Measurements from ENCODE around the gene SMIM14.

SMIM14 gene

DNA sequence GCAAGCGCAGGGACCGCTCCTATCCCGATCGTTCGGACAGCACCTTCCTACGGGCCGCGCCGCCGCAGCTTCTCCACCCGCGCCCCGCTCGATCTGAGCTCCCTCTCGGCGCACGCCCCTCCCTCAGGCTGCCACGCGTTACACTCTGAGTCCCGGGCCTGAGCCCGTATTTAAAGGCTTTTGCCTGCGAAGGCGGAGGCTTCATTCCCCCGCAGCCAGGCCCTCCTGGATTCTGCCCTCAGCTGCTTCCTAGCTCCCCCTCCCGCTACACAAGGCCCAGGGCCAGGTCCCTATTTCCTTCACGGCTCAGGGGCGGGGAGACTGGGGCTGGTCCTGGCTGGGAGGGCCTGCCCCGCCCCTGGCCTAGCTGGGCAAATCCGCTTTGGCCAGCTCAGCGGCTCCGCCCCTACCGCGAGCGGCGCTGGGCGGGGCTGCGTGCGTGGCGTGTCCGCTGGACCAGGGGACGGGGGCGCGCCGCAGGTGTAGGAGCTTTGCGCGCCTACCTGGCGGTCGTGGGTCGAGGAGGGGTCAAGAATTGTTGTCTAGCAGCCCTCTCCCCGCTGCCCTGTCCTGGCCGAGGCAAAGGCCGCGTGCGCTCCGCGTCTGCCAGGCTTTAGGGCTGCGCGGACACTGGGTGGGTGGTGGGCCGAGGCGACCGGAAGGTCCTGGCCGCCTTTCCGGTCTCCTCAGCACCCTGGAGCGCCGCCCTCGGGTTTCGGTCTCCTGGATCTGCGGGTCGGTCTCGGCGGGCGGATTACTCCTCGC is 111.2 kb downstream of the SMIM14 start, which contains the start of gene UGDH:
Gene UGDH (minus strand): TSS at position 144 of the 765 bp plus-strand sequence. CDS start 5,927 bp downstream, outside the sequence.
- H3K79me2 ChIP-seq (ENCODE audit: control insufficient read depth, low read length) = peaks cover 35% of the 10 kb centered on the region
- 0 out of 2 replicates have a peak within 1 kb of the TSS, but pooled peaks have one; percentile 6 for H3K27ac ChIP-seq (ENCODE audit: low read depth, low read length)
- TF ChIP-seq, protein P1, sequence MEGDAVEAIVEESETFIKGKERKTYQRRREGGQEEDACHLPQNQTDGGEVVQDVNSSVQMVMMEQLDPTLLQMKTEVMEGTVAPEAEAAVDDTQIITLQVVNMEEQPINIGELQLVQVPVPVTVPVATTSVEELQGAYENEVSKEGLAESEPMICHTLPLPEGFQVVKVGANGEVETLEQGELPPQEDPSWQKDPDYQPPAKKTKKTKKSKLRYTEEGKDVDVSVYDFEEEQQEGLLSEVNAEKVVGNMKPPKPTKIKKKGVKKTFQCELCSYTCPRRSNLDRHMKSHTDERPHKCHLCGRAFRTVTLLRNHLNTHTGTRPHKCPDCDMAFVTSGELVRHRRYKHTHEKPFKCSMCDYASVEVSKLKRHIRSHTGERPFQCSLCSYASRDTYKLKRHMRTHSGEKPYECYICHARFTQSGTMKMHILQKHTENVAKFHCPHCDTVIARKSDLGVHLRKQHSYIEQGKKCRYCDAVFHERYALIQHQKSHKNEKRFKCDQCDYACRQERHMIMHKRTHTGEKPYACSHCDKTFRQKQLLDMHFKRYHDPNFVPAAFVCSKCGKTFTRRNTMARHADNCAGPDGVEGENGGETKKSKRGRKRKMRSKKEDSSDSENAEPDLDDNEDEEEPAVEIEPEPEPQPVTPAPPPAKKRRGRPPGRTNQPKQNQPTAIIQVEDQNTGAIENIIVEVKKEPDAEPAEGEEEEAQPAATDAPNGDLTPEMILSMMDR (IDR thresholded peaks at IDR 0.05; ENCODE audit: low read depth, low read length, poor library complexity, severe bottlenecking) = no peak
- no peak for TF ChIP-seq EZH2phosphoT487 (IDR thresholded peaks at IDR 0.05; ENCODE audit: borderline replicate concordance, low read length)

DNA sequence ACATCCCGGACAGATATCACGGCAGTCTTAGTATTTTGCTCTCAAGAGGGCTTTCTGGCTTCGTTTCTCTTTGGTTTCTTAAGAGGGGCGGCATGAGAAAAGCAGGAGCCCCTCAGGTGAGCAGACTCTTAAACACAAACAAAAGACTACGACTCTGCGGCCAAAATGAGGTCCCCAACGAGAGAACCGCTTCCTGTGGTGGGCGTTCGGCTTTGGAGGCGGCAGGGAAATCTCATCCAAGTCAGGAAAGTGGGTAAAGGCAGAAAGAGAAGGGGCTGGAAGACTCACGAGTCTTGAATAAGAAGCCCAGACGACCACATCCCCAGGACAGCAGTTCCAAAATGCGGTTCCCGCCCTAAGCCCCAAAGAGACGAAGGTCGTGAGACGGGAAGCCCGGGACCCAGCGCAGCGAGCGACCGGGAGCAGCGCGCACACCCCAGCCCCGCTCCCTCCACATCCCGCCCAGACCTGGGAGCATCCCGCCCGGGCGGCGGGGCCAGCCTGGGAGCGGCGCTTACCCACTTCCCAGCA is 111.8 kb downstream of the SMIM14 start:
- no peaks in the 10 kb centered on the region for H3K9me2 ChIP-seq (replicated peaks; ENCODE audit: control insufficient read depth, low read length)
- H3K79me2 ChIP-seq (ENCODE audit: control insufficient read depth, low read length) = peaks cover 36% of the 10 kb centered on the region
- TF ChIP-seq, protein P1 (IDR thresholded peaks at IDR 0.05; ENCODE audit: low read depth, low read length, poor library complexity, severe bottlenecking) = no peak
- no peak for TF ChIP-seq EZH2phosphoT487 (IDR thresholded peaks at IDR 0.05; ENCODE audit: borderline replicate concordance, low read length)
- H3K4me2 ChIP-seq (ENCODE audit: low read length) = peak overlapping the region; percentile 92
- 0 out of 2 replicates have a peak overlapping the region, but pooled peaks have one; percentile 6 for H3K27ac ChIP-seq (ENCODE audit: low read depth, low read length)
- H3K9me3 ChIP-seq (ENCODE audit: control insufficient read depth, insufficient read depth, low read length) = peaks cover 12% of the 10 kb centered on the region
- no peaks in the 10 kb centered on the region for H3K27me3 ChIP-seq (ENCODE audit: control insufficient read depth, low read length)
- peak overlapping the region; percentile 91 for H3K4me3 ChIP-seq (ENCODE audit: low read length)
- no peaks in the 10 kb centered on the region for H4K20me1 ChIP-seq (ENCODE audit: control insufficient read depth, insufficient read depth, low read depth, low read length)
- peaks cover 15% of the 10 kb centered on the region for H3K4me1 ChIP-seq (ENCODE audit: control insufficient read depth, low read length)
- peaks cover 5% of the 10 kb centered on the region; the same call in 1 of the 2 replicates for H3K36me3 ChIP-seq (ENCODE audit: control insufficient read depth, low read length)
- no peaks in the 10 kb centered on the region; the same call in 1 of the 2 replicates for H3F3A ChIP-seq (ENCODE audit: control insufficient read depth, insufficient read depth)

More for the DNA sequence above, 111.2 kb downstream of the SMIM14 start, which contains the start of gene UGDH:
- peak within 1 kb of the TSS; percentile 91 for H3K4me3 ChIP-seq (ENCODE audit: low read length)
- no peaks in the 10 kb centered on the region for H3K9me2 ChIP-seq (replicated peaks; ENCODE audit: control insufficient read depth, low read length)
- no peaks in the 10 kb centered on the region for H4K20me1 ChIP-seq (ENCODE audit: control insufficient read depth, insufficient read depth, low read depth, low read length)
- no peaks in the 10 kb centered on the region for H3F3A ChIP-seq (ENCODE audit: control insufficient read depth, insufficient read depth)
- H3K36me3 ChIP-seq (ENCODE audit: control insufficient read depth, low read length) = peaks cover 7% of the 10 kb centered on the region; the same call in 1 of the 2 replicates
- no peaks in the 10 kb centered on the region for H3K27me3 ChIP-seq (ENCODE audit: control insufficient read depth, low read length)
- H3K9me3 ChIP-seq (ENCODE audit: control insufficient read depth, insufficient read depth, low read length) = peaks cover 15% of the 10 kb centered on the region
- peak within 1 kb of the TSS; percentile 92 for H3K4me2 ChIP-seq (ENCODE audit: low read length)
- peaks cover 15% of the 10 kb centered on the region for H3K4me1 ChIP-seq (ENCODE audit: control insufficient read depth, low read length)

DNA sequence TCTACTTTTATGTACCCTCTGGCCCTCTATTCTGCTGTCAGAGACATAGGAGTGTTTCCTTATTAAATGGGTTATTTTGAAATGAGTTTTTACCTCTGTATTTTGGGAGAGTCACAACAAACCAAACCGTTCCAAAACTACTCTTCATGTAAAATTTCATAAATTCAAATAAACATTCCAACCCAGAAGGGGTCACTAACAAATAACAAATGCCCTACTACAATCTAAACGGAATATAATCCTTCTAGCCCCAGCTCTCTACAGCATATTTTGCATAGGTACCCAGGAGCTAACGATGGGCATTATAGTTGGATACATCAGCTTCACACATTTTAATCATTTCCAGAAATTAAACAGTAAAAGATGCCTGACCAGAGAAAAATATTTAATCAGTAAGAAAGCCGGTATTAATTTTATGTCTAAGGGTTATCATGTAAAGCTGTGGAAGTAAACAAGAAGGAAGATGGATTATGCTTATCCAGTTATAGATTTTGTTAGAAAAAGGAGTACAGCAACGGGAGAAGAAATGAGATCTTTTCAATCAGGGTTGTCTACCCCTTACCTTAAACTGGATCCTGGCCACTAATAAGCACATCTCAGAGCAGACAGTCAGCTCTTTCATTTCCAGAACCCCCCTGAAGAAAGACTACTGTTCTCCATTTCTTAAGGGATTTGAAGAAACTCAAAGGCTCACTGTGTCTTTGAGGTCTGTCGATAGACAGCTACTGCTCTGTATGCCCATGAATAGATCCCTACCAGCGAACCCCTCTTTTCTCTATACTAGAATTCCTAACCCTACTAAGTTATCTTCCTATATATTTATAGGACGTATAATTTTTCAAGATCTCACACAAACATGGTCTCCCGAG is 112.6 kb downstream of the SMIM14 start:
- no peak overlapping the region for H3K27ac ChIP-seq (ENCODE audit: low read depth, low read length)
- peaks cover 36% of the 10 kb centered on the region for H3K79me2 ChIP-seq (ENCODE audit: control insufficient read depth, low read length)
- peak overlapping the region; percentile 91 for H3K4me3 ChIP-seq (ENCODE audit: low read length)
- TF ChIP-seq, protein P1 (IDR thresholded peaks at IDR 0.05; ENCODE audit: low read depth, low read length, poor library complexity, severe bottlenecking) = no peak
- TF ChIP-seq EZH2phosphoT487 (IDR thresholded peaks at IDR 0.05; ENCODE audit: borderline replicate concordance, low read length) = no peak
- 0 out of 2 replicates have a peak, but pooled peaks cover 5% of the 10 kb centered on the region for H3K36me3 ChIP-seq (ENCODE audit: control insufficient read depth, low read length)
- H3F3A ChIP-seq (ENCODE audit: control insufficient read depth, insufficient read depth) = no peaks in the 10 kb centered on the region; the same call in 1 of the 2 replicates
- H3K9me3 ChIP-seq (ENCODE audit: control insufficient read depth, insufficient read depth, low read length) = peaks cover 5% of the 10 kb centered on the region; the same call in 1 of the 2 replicates
- H3K9me2 ChIP-seq (replicated peaks; ENCODE audit: control insufficient read depth, low read length) = no peaks in the 10 kb centered on the region
- H3K27me3 ChIP-seq (ENCODE audit: control insufficient read depth, low read length) = no peaks in the 10 kb centered on the region
- H3K4me2 ChIP-seq (ENCODE audit: low read length) = peak overlapping the region; percentile 92
- no peaks in the 10 kb centered on the region for H4K20me1 ChIP-seq (ENCODE audit: control insufficient read depth, insufficient read depth, low read depth, low read length)
- peaks cover 15% of the 10 kb centered on the region for H3K4me1 ChIP-seq (ENCODE audit: control insufficient read depth, low read length)
